Endothelial cell of umbilical vein (primary cell): ENCODE measurements around the gene CLINT1.

Experiments
- CTCF ChIP-seq, 2 donors: IDR thresholded peaks; 1 replicate in 1 of 2; 2 replicates in 1 of 2; pipeline ENCODE4 v1.5.1; 2011; ENCODE audit warnings: low read length in 2 of 2, mild to moderate bottlenecking in 2 of 2, moderate library complexity in 2 of 2, control low read depth in 1 of 2, inconsistent platforms in 1 of 2, low read depth in 1 of 2; ENCODE audit not compliant: insufficient read depth in 1 of 2; ENCODE audit errors: extremely low read depth in 1 of 2
- JUN ChIP-seq: IDR thresholded peaks from 2 replicates; pipeline ENCODE4 v1.6.1; 2011; ENCODE audit warnings: borderline replicate concordance, low read depth; ENCODE audit not compliant: insufficient read length, insufficient read depth

GRCh38 chr5:157890836-157891597 lies 32.1 kb upstream of the CLINT1 start:
- TF ChIP-seq CTCF (IDR thresholded peaks at IDR 0.05; ENCODE audit: extremely low read depth in 1 of 2, insufficient read depth in 1 of 2, low read depth in 1 of 2, low read length in 2 of 2) (no peak), JUN (no peak)
